OCI-LY7 (cell line): ENCODE results near the gene KAZN.

ENCODE experiments used
- CTCF ChIP-seq: fragments of 200-600 bp; sonication (generic); conservative IDR thresholded peaks from 2 replicates; pipeline ENCODE4 v1.5.1; 2014; ENCODE audit warnings: mild to moderate bottlenecking, antibody characterized with exemption, low read length, moderate library complexity, mixed read lengths
- EZH2phosphoT487 ChIP-seq: fragments of 200-600 bp; sonication (generic); IDR thresholded peaks from 2 replicates; pipeline ENCODE4 v1.6.1; 2018; ENCODE audit warnings: low read depth, borderline replicate concordance, mild to moderate bottlenecking, mixed run types, antibody characterized with exemption, low read length, moderate library complexity, mixed read lengths

- no peak for TF ChIP-seq CTCF
- TF ChIP-seq EZH2phosphoT487: no peak
These were observed 157.2 kb downstream of the KAZN start for GRCh38 chr1:14755518-14756252.
